Gastroesophageal sphincter (tissue), 3 donors: Measurements from ENCODE around the gene CDKAL1.

Source experiments
- POLR2A ChIP-seq, 2 donors: fragments of 450-650 bp; IDR thresholded peaks; one replicate each; pipeline ENCODE4 v1.6.1; 2017; ENCODE audit warnings: antibody characterized with exemption in 2 of 2, mild to moderate bottlenecking in 2 of 2, moderate library complexity in 1 of 2
- TF ChIP-seq, protein P1 (sequence below), 4 experiments: fragments of 200-600 bp in 2 of 4; fragments of 450-650 bp in 2 of 4; sonication (generic) in 1 of 4; IDR thresholded peaks; one replicate each; pipeline ENCODE4 v1.5.1; 2017 to 2019; ENCODE audit warnings: antibody characterized with exemption in 4 of 4, mild to moderate bottlenecking in 2 of 4, moderate library complexity in 2 of 4

DNA sequence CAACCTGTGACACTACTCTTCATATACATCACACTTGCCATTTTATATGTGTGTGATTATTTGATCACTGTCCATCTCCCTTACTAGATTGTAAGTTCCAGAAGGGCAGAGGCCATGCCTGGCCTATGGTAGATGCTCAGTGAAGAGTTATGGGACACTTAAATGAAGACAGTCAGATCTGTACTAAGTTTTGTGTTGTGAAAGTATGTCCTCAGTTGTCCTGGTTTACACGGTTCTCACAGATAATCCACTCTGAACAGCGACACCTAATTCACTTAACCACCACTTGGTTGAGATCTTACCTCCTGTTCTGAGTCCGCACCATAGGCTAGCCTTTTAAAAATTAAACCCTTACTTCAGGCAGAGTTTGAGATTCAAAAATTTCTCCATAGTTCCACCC is 625.2 kb downstream of the CDKAL1 start:
- TF ChIP-seq, protein P1, sequence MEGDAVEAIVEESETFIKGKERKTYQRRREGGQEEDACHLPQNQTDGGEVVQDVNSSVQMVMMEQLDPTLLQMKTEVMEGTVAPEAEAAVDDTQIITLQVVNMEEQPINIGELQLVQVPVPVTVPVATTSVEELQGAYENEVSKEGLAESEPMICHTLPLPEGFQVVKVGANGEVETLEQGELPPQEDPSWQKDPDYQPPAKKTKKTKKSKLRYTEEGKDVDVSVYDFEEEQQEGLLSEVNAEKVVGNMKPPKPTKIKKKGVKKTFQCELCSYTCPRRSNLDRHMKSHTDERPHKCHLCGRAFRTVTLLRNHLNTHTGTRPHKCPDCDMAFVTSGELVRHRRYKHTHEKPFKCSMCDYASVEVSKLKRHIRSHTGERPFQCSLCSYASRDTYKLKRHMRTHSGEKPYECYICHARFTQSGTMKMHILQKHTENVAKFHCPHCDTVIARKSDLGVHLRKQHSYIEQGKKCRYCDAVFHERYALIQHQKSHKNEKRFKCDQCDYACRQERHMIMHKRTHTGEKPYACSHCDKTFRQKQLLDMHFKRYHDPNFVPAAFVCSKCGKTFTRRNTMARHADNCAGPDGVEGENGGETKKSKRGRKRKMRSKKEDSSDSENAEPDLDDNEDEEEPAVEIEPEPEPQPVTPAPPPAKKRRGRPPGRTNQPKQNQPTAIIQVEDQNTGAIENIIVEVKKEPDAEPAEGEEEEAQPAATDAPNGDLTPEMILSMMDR (IDR thresholded peaks at IDR 0.05), result no peak
- no peak for TF ChIP-seq POLR2A (IDR thresholded peaks at IDR 0.05)
